Activated naive CD8-positive, alpha-beta T cell treated with anti-CD3 and anti-CD28 coated beads, Interleukin-2, amount 50 U/mL, for 16 hours (primary cell): ENCODE results near the gene ZC3H18.

ENCODE experiments used
- DNase-seq: peaks from one replicate; pipeline ENCODE4 v3.0.0-alpha.2; 2020; ENCODE audit warnings: low read depth, low spot score

ZC3H18 gene

DNA sequence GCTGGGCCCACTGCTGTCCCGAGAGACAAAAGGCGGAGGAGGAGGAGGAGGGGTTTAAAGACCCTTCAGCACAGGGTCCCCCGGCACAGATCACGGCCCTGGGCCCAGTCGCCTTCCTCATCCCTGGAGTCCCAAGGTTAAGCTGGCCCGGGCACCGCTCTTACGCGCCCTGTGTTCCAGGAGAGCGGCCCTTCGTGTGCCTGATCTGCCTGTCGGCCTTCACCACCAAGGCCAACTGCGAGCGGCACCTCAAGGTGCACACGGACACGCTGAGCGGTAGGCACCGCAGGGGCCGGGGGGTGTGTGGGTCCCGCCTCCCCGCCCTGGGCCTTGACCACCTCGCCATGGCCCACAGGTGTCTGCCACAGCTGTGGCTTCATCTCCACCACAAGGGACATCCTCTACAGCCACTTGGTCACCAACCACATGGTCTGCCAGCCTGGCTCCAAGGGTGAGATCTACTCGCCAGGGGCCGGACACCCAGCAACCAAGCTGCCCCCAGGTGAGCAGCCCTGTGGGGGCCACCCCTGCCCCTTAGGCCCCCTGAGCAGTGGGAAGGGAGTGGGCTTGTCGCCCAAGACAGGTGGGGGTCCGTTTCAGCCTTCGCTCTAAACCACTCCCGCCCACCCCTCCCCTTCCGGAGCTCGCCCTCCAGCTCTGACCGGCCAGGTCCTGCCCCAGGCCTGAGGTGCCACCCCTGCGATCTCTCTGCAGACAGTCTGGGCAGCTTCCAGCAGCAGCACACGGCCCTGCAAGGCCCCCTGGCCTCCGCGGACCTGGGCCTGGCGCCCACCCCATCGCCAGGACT, 37.6 kb upstream of the ZC3H18 start:
- DNase-seq: no peak

DNA sequence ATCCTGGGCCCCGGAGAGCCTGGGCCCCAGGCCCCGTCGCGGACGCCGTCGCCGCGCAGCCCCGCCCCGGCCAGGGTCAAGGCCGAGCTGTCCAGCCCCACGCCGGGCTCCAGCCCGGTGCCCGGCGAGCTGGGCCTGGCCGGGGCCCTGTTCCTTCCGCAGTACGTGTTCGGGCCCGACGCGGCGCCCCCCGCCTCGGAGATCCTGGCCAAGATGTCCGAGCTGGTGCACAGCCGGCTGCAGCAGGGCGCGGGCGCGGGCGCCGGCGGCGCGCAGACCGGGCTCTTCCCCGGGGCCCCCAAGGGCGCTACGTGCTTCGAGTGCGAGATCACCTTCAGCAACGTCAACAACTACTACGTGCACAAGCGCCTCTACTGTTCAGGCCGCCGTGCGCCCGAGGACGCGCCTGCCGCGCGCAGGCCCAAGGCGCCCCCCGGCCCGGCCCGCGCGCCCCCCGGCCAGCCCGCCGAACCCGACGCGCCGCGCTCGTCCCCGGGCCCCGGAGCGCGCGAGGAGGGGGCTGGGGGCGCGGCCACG, 36.8 kb upstream of the ZC3H18 start:
- DNase-seq: no peak

- DNase-seq: peak; percentile 60
These were observed 36.1 kb upstream of the ZC3H18 start for GRCh38 chr16:88533932-88534637.

- DNase-seq: no peak
These were observed 35.5 kb upstream of the ZC3H18 start for GRCh38 chr16:88534638-88535190.

DNA sequence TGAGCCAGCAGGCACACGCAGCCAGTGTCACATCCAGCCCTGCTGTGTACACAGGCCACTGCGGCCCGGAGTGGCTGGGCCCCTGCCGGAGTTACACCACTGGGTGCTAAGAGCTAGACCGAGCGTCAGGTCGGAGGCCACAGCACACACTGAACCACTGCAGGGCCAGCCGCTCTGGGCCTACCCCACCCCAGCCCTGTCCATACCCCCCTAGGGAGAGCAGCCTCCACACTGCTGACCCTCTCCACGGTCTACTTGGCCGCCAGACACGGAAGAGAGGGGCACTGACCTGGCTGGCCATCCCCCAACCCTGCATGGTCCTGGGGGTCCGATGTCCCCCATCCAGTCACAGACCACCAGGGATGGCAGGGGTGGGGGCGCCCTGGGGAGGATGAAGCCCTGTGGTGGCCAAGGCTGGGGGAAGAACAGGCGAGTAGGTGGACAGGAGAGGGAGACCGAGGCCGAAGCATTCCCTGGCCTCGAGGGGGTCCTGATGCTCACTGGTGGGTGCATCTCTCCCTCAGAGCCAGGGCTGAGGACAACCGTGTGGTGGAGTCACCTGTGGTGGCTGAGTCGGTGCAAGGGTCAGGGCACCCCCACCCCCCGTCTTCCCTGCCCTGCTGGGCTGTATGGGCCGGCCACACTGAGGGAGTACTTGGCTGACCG, 34.9 kb upstream of the ZC3H18 start:
- no peak for DNase-seq

GRCh38 chr16:88535857-88536222, 34.4 kb upstream of the ZC3H18 start:
- no peak for DNase-seq

DNA sequence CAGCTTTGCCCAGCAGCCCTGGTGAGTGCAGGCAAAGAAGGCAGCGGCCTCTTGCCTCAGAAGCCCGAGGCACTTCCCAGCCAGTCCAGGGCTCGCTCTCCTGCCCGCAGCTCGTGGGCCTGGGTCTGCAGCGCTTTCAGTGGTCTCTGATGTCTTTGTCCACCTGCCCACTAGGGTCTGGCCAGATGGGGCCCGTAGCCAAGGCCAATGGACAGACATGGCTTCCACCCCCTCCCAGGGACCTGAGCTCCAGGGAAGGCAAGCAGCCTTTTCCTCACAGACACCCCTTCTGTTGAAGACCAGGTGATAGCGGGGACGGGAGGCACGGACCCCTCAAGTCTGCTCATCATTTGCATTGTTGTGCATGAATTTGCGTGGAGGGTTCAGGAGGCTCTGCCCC, 33.7 kb upstream of the ZC3H18 start:
- no peak for DNase-seq

DNA sequence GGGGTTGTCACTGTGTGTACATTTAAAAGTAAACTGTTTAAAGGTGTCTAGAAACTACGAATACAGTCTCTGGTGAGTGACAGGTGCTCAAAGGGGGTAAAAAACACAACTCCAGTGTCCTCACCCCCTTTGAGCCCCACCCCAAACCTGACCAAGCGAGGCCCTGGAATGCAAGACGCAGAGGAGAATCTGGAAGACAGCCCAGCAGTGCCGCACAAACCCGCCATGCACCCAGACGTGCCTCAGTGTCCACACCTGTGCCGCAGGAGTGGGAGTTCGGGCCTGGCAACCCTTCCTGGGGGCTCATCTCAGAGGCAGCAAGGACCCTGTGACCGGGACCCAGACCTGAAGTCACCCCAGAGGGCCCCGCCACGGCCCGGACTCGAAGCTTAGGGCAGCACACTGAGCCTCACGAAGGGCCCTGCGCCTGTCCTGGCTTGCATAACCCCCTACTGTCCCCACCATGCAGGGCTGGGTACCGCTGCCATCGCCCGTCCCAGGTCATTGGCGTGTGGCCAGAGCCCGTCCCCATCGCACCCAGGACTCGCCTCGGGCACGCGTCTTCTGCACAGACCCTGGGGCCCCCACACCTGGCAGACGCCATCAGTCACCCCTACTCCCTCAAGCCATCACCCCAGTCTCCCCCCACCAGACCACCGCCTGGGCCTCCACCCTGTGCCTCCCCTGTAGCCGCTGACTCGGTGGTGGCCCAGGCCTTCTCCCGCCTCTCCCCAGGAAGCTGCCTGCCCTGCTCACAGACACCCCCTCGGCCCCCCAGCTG, 33.0 kb upstream of the ZC3H18 start:
- no peak for DNase-seq

GRCh38 chr16:88537859-88538258, 32.3 kb upstream of the ZC3H18 start:
- DNase-seq: no peak

DNA sequence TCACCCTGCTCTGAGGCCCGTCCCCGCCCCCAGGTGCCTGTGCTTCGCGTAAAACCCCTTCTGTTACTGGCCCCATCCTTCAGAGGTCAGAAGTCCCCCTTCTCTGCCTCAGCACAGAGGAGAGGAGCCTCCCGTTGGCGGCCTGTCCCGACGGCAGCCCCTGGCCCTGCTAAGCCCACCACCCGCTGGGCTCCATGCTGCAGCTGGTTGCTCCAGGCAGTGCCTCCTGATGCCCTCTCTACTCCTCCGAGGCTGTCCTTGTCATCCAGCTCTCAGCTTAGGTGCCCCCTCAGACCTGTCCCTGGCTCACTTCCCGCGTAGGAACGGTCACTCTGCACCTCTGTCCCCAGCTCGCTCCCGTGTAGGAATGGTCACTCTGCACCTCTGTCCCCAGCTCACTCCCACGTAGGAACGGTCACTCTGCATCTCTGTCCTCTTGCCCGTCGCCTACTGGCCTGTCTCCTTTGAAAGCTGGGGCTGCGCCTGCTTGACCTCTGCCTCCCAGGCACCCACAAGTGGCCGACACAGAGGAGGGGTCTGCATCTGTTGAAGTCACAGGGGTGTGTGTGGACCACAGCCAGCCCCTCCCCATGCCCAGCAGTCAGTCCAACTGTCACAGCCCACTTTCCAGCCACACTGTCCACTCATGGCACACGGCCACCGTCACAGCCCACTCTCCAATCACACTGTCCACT, 31.7 kb upstream of the ZC3H18 start:
- DNase-seq: no peak

- DNase-seq: no peak
These were observed 30.9 kb upstream of the ZC3H18 start for GRCh38 chr16:88539261-88539651.

GRCh38 chr16:88539652-88540345, 30.4 kb upstream of the ZC3H18 start:
- DNase-seq: no peak

- DNase-seq: no peak
These were observed 29.7 kb upstream of the ZC3H18 start for GRCh38 chr16:88540346-88540977.

DNA sequence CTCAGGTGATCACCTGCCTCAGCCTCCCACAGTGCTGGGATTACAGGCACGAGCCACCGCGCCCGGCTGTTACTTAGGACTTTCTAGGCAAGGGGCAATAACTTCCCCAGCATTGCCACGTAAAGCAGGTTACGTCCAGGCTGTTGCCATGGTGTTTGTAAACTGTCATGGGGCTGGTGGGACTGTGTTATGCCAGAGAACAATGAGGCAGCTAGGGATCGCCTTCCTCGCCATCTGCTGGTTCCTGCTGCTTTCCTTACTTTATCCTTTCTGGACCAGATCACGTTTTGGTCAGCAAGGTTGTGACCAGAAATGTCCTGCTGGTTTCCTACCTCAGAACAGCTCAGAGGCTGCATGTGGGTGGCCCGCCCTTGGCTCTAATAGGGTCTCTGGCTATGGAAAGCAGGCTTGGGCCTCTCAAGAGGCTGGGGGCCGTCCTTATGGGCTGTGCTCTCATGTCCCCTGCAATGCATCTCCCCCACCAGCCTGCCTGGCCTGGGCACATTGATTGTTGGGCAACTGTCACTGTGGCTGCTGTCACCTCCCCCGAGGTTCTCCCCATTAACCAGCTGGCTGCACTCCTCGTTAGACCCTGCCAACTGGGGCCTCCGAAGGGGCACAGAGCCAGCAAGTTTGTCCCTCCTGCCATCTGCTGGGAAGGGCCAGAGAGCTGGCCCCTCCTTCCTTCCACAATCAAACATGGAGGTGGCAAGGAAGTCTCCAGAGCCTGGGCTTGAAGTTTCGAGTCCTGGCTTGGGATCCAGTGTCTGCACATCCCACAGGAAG, 28.2 kb upstream of the ZC3H18 start:
- DNase-seq: no peak

DNA sequence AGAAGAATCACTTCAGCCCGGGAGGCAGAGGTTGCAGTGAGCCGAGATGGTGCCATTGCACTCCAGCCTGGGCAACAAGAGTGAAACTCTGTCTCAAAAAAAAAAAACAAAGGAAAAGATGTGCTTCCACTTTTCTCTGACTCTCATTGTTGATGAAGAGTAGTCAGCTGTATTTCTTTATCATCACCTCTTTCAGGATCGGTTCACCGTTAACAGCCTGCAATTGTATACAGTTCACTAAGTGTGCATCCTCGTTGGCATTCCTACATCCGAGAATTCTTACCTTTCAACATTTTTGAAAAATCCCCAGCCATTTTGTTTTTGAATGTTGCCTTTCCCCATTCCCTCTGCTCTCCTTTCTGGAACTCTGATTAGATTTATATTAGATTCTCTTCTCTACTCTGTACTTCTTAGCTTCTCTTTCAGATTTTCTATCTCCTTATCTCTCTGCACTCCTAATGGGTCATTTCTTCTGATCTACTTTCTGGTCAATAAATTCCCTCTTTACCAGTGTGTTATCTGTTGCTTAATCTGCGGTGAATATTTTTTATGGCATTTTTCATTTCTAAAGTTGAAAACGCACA, 26.9 kb upstream of the ZC3H18 start:
- no peak for DNase-seq

GRCh38 chr16:88545781-88546180, 24.4 kb upstream of the ZC3H18 start:
- DNase-seq: no peak

DNA sequence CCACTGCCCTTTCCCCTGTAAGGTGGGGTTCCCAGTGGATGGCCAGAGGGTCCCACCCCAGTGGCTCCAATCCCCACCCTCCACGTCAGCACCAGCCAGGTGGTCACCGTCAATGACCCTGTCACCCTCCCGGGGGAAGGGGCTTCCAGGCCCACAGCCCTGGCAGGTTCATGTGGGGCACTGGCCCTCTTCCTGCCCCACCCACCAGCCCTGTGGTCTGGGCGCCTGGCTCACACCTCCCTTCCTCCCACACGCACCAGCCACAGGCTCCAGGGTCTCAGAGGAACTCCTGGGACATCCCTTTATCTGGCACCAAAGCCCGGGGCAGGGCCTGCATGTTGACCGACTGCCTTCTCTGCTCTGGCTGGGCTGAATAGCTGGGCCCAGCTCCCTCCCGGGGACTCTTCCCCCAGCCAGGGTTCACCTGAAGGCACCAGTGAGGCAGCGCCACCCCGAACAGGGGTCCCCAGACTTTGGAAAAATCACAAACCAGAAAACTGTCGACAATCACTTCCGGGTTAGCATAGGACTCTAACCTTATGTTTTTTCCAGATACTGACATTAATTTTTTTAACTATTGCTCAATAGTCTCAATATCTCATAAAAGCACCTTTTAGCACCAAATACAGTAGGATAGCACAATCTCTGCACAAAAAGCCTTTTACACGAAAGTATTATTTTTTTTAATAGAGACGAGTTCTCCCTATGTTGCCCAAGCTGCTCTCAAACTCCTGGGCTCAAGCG, 21.9 kb upstream of the ZC3H18 start:
- DNase-seq: no peak

DNA sequence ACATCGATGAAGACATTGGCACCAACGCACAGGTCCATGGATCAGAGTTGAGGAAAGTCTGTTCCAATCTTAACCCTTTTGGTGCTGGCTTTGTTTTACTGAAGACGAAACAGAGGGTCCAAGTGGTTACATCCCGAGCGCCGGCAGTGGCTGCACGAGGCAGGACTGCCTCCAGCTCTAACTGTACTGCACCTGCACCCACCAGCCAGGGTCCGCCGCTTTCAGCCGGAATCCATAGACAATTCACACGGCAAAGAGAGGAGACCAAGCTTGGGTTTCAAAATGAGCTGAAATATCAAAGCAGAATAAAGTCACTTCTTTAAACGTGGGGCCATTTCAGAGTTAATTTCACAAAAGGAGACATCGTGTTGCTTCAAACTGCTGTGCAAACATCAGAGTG, 21.2 kb upstream of the ZC3H18 start:
- no peak for DNase-seq
